ACHN (cell line): Measurements from ENCODE around the gene PAX6.

ENCODE experiments used
- DNase-seq: peaks from one replicate; pipeline ENCODE4 v3.0.0-alpha.2; 2015
- in situ Hi-C: cut with HindIII; loops from 2 replicates; pipeline ENCODE4 v1.10.0; 2017; ENCODE audit warnings: low sequenced_read_pairs, low pct_ligation_motif_present, low pct_unique_long_range_greater_than_20kb

The PAX6 gene

DNA sequence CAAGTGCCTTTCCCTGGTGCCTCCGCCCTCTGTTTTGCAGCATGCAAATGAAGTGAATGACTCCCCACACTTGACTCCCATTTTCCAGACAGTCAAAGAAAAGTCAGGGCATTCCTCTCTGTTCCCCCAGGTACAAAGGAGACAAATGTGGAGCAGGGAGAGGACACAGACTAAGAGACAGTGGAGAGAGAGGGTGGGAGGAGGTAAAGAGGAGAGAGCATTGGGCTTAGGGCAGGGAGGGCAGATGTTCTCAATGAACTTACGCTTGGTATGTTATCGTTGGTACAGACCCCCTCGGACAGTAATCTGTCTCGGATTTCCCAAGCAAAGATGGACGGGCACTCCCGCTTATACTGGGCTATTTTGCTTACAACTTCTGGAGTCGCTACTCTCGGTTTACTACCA lies 9.8 kb downstream of the PAX6 start:
- in situ Hi-C loops = no loop called here
- DNase-seq = no peak

DNA sequence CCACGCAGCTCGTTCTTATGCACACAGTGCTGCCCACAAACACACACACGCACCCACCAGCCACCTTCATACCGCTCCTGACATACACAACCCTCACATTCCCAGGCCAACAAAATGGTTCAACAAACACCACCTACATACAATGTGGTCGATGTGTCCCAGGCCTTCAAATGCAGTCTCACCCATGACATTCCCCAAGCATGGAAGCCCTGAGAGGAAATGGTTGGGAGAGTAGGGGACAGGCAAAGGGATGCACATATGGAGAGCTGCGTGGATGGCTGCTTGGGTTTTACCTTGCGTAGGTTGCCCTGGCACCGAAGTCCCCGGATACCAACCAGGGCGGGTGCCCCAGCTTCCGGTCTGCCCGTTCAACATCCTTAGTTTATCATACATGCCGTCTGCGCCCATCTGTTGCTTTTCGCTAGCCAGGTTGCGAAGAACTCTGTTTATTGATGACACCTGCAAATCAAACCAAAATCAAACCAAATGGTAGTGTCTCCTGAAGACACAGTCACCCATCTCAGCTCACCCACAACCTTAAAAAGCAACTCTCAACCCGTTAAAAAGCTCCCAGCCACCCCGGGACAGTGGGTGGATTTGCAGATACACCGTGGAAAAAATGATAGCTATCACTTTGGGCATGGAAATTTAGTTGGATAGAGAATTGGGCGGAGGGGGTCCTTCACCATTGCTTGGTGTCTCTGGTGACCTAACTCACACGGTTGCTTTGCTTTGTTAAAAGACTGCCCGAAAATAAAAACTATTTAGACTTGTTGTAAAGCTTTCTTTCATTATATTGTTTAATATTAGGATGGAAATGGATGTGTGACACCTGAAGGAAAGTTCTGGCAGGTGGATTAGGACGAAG lies 10.5 kb downstream of the PAX6 start:
- in situ Hi-C loops = no loop called here
- DNase-seq = no peak

- in situ Hi-C loops = no loop called here
- no peak for DNase-seq
These were observed 11.4 kb downstream of the PAX6 start for GRCh38 chr11:31799435-31800397.

DNA sequence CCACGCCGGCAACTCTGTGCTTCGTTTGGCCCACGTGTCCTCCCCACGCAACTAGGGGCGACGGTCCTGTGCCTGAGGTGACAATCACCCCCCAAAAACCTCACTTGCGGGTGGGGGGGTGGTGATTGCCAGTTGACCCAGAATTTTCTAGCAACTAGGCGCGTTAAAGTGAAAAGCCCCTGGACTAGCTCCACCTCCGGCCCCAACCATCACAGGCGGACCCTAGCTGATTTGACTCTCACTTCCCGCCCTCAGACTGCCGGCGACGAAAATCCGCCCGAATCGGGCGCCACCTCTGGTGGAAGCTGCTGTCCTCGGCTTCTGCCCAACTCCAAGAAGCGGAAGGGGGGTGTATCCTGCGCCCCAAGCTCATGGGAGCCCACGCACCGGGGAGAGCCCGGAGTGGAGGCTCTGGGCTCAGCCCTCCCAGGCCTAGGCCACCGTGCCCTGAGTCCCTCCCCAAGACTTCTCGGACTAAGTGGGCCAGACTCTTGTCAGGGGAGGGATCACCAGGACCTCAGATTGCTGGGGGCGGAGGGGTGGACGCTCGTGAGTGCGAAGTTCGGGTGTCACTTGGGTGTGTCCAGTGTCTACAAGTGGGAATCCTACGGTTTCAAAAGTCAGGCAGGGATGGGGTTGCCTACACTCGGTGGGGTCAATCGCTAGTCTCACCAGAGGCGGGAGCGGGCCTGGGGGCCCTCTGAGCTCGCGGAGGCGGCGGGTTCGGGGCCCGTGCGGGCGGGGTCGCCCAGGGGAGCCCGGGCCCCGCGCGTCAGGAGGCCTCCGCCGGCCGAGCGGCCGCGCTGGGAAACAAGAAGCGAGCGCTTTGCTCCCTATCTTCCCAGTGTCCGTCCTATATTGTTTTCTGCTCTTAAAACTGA lies 12.3 kb downstream of the PAX6 start:
- no peak for DNase-seq
- in situ Hi-C loops = no loop called here

DNA sequence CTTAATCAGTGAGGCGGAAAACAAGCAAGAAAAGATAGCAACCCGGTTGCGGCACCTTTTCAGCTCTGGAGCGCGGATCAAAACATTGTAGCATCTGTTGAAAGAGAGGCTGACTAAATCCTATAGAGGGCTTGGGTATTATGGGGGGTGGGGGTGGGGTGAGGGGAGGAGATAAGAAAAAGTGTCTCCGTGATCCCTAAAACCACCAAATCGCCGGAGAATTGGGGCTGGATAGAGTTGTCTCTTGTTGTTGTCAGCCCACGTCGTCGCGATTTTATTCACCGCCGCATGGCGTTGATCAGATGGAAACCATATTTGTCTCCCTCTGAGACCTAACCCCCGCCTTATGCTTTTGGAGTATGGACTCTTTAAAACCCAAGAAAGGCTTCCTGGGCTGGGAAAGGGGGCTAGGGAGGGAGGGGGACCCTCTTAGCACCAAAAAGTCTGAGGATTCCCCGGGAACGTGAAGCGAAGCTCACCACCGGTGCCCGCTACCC lies 13.0 kb downstream of the PAX6 start:
- in situ Hi-C loops = no loop called here
- DNase-seq = no peak

- no peak for DNase-seq
- in situ Hi-C loops = no loop called here
These were observed 13.7 kb downstream of the PAX6 start for GRCh38 chr11:31797190-31798056.

GRCh38 chr11:31796499-31797189 lies 14.5 kb downstream of the PAX6 start:
- in situ Hi-C loops = no loop called here
- DNase-seq = no peak

GRCh38 chr11:31795706-31796498 lies 15.2 kb downstream of the PAX6 start:
- in situ Hi-C loops = no loop called here
- no peak for DNase-seq

GRCh38 chr11:31794548-31794947 lies 16.6 kb downstream of the PAX6 start:
- no peak for DNase-seq
- in situ Hi-C loops = no loop called here

DNA sequence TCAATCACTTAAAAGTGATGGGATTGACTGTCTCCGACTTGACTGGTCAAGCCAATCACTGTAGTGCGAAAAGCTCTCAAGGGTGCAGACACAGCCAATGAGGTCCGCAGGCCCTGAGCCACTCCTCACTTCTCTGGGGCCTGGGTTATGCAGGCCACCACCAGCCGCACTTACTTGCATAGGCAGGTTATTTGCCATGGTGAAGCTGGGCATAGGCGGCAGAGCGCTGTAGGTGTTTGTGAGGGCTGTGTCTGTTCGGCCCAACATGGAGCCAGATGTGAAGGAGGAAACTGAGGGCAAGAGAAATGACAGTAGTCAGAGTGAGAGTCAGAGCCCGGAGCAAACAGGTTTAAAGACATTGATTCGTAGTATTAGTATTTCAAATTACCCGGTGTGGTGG lies 17.9 kb downstream of the PAX6 start:
- in situ Hi-C loops = no loop called here
- DNase-seq = no peak

- in situ Hi-C loops = no loop called here
- no peak for DNase-seq
These were observed 18.7 kb downstream of the PAX6 start for GRCh38 chr11:31792456-31792855.

GRCh38 chr11:31792036-31792435 lies 19.1 kb downstream of the PAX6 start:
- in situ Hi-C loops = no loop called here
- DNase-seq = no peak

GRCh38 chr11:31790649-31791048 lies 20.5 kb downstream of the PAX6 start:
- DNase-seq = no peak
- in situ Hi-C loops = no loop called here

GRCh38 chr11:31788085-31788484 lies 23.0 kb downstream of the PAX6 start:
- no peak for DNase-seq
- in situ Hi-C loops = no loop called here

DNA sequence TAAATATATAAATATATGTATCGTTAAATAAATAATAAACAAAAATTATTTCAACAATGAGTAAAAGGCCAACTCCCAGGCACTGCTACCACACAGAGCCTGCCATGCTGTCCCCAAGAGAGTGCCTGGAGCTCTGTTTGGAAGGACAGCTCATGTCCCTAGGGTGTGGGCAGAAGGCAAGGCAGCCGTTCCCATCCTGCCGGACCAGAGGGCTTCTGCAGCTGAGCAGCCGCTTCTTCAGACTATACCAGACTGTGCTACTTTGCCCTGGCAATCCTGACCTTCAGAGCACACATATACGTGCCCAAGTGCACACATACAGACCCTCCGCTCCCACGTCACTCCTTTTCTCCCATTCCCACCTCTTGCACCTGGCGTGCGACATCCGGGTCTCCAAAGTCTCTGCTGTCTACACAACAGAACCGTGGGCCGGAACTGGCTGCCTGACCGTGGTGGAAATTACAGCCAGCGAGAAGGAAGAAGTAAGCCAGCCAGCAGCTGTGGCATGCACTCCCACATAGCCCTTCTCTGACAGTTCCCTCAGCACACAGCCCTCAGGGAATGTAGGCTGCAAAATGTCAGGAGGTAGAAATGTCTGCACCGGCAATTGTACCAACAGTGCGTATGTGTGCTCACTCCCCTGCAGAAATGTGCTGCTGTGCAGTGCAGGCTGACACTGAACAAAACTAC lies 24.0 kb downstream of the PAX6 start:
- in situ Hi-C loops = no loop called here
- no peak for DNase-seq

GRCh38 chr11:31784611-31785010 lies 26.5 kb downstream of the PAX6 start:
- in situ Hi-C loops = no loop called here
- no peak for DNase-seq
